Measurements from ENCODE around the gene HPS1.

HPS1 gene

GRCh38 chr10:98411166-98411565 is 35.6 kb downstream of the HPS1 start:
- no peak for DNase-seq

- no peak for DNase-seq
Measured at GRCh38 chr10:98410759-98411158, 36.0 kb downstream of the HPS1 start.

GRCh38 chr10:98410135-98410743 is 36.5 kb downstream of the HPS1 start:
- DNase-seq, result no peak

- no peak for DNase-seq
Measured at GRCh38 chr10:98408799-98409198, 37.9 kb downstream of the HPS1 start.

- DNase-seq, result no peak
Measured at GRCh38 chr10:98407744-98408241, 38.9 kb downstream of the HPS1 start.

GRCh38 chr10:98407017-98407743 is 39.6 kb downstream of the HPS1 start:
- no peak for DNase-seq

- no peak for DNase-seq
Measured at GRCh38 chr10:98405422-98405821, 41.3 kb downstream of the HPS1 start.

GRCh38 chr10:98404571-98405359 is 42.0 kb downstream of the HPS1 start:
- no peak for DNase-seq

GRCh38 chr10:98403812-98404504 is 42.8 kb downstream of the HPS1 start:
- no peak for DNase-seq

GRCh38 chr10:98402931-98403718 is 43.6 kb downstream of the HPS1 start:
- no peak for DNase-seq

GRCh38 chr10:98402478-98402877 is 44.3 kb downstream of the HPS1 start:
- no peak for DNase-seq

- DNase-seq, result no peak
Measured at GRCh38 chr10:98400482-98400881, 46.3 kb downstream of the HPS1 start.

- DNase-seq, result no peak
Measured at GRCh38 chr10:98399784-98400183, 47.0 kb downstream of the HPS1 start.

- no peak for DNase-seq
Measured at GRCh38 chr10:98397089-98397600, 49.6 kb downstream of the HPS1 start.

- DNase-seq, result no peak
Measured at GRCh38 chr10:98396096-98397063, 50.4 kb downstream of the HPS1 start.

- DNase-seq, result no peak
Measured at GRCh38 chr10:98394851-98395440, 51.8 kb downstream of the HPS1 start.

- no peak for DNase-seq
Measured at GRCh38 chr10:98391578-98391991, 55.1 kb downstream of the HPS1 start.

- DNase-seq, result no peak
Measured at GRCh38 chr10:98391065-98391464, 55.7 kb downstream of the HPS1 start.

GRCh38 chr10:98390406-98390805 is 56.3 kb downstream of the HPS1 start:
- DNase-seq, result no peak

GRCh38 chr10:98389398-98389797 is 57.3 kb downstream of the HPS1 start:
- DNase-seq, result no peak
